Stimulated activated naive CD8-positive, alpha-beta T cell treated with anti-CD3 and anti-CD28 coated beads, Interleukin-15, amount 100 ng/mL, for 72 hours (primary cell): ENCODE measurements around the gene MICAL2.

Source experiments
- ATAC-seq: fragments of 150-1000 bp; cut with Tn5 transposase; 2 replicates; pipeline ENCODE4 v1.10.0; 2021; ENCODE audit warnings: mild to moderate bottlenecking, moderate library complexity
- DNase-seq, 2 donors: peaks; one replicate each; pipeline ENCODE4 v3.0.0; 2021 to 2022
- H3K27ac Mint-ChIP-seq, 2 donors: one replicate each; pipeline ENCODE4 v1.8.0; 2022; ENCODE audit warnings: mild to moderate bottlenecking in 2 of 2, mixed read lengths in 2 of 2, moderate library complexity in 2 of 2
- H3K27me3 Mint-ChIP-seq: one replicate; pipeline ENCODE4 v1.8.0; 2022; ENCODE audit warnings: mixed read lengths
- H3K4me1 Mint-ChIP-seq: one replicate; pipeline ENCODE4 v1.8.0; 2022; ENCODE audit warnings: mild to moderate bottlenecking, mixed read lengths
- H3K4me3 Mint-ChIP-seq, 2 donors: one replicate each; pipeline ENCODE4 v1.8.0; 2022; ENCODE audit warnings: mild to moderate bottlenecking in 2 of 2, mixed read lengths in 2 of 2, moderate library complexity in 1 of 2
- H3K9me3 Mint-ChIP-seq, 2 donors: one replicate each; pipeline ENCODE4 v1.8.0; 2022; ENCODE audit warnings: mixed read lengths in 2 of 2

Gene MICAL2

GRCh38 chr11:12129227-12129626 is 18.8 kb downstream of the MICAL2 start:
- Mint-ChIP-seq H3K4me1 (peaks cover 76% of the 10 kb centered on the region), H3K27me3 (no peaks in the 10 kb centered on the region), H3K4me3 (peak overlapping the region; percentile 3 to 26), H3K27ac (peak overlapping the region; percentile 67 to 68), H3K9me3 (no peaks in the 10 kb centered on the region)
- no peak for ATAC-seq
- no peak for DNase-seq

DNA sequence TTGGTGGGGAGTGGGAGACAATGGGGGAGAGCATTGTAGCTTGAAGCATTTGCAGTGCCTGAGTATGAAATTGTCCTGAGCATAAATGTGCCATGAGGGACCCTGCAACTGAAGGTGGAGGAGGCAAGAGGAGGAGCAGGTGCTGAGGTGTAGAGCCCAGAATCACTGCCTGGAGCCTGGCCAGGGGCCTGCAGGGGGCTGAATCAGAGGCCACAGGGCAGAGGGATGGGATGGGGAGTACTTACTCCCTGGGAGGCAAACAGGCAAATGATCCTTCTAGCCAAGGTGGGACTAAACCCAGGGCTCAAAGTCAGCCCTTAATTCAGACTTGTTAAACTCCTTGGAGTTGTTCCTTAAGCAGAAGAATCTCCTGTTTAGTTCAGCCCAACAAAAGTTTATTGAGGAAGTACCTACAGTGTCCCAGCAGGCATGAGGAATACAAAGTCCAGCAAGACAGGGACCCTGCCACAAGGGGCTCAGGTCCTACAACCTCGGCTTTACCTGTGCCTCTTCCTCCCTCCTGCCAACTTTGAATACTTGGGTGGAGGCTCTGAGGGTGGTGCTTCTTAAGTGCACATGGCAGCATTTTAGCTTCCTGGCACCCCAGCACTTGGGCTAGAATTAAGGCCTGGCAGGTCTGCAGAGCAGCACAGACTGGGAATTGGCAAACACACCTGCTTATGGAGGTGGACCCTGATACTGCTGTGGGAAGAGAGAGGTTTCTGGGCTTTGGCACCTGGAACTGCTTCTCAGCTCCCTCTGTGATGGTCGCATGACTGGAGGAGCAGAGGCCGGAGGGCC is 20.0 kb downstream of the MICAL2 start:
- H3K9me3 Mint-ChIP-seq: no peaks in the 10 kb centered on the region
- H3K4me3 Mint-ChIP-seq: peak overlapping the region in 1 of 2 donors; percentile 3
- H3K27me3 Mint-ChIP-seq: no peaks in the 10 kb centered on the region
- ATAC-seq (no peak), DNase-seq (no peak)
- H3K4me1 Mint-ChIP-seq: peaks cover 69% of the 10 kb centered on the region
- peak overlapping the region; percentile 4 to 21 for H3K27ac Mint-ChIP-seq

DNA sequence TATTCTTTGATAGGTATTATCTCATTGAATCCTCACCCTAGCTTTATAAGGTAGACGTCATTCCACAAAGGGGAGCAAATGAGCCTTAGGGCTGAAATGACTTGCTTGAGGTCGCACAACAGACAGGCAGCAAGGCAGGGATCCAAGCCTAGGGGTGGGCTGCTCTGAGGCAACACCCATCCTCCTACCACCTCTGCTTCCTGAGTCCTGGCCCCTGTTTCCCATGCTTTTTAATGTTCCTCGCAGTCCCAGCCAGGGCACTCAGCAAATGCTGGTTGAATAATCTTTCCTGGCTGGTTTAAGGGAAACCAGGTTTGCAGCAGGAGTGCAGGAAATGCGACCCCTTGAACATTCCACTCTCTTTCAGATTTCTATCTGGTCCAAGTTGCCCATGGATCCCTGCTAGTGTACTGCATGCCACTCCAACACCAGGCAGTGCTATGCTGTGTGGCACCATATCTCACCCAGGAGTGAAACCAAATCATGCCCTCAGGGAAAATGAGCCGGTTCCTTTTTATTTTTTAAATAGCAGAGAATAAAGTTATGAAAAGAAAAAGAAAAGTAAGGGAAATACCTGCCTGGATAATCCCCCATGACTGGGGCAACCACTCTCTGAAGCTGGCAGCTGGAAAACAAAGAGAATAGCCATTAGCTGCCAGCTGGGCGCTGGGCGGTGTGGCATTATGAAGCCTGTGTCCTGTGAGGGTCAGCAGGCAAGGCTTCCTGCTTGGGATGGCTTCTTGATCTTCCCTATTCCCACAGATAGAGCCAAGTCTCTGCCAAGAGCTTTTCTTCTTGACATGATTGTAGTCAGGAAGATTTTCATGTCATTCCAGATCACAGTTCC is 21.8 kb downstream of the MICAL2 start:
- no peaks in the 10 kb centered on the region for H3K27me3 Mint-ChIP-seq
- ATAC-seq: no peak
- no peak for DNase-seq
- no peak overlapping the region for H3K4me3 Mint-ChIP-seq
- no peaks in the 10 kb centered on the region for H3K9me3 Mint-ChIP-seq
- H3K4me1 Mint-ChIP-seq: peaks cover 51% of the 10 kb centered on the region
- H3K27ac Mint-ChIP-seq: no peak overlapping the region

DNA sequence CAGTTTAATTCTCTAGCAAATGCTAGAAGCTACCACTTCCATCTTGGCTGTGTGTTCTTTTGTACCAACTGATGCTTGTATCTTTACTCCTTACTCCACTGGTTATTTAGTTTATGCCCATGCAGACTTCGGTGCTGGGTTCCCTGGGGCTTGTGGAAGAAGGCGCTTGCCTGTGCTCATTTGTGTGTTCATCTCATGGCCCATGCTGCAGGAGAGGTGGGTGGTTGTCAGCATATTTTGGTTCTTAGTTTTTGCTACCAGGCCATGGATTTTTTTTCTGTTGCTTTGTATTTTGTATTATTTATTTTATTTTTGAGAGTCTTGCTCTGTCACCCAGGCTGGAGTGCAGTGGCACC is 22.4 kb downstream of the MICAL2 start:
- ATAC-seq: no peak
- no peak for DNase-seq
- Mint-ChIP-seq H3K9me3 (no peaks in the 10 kb centered on the region), H3K4me1 (peaks cover 45% of the 10 kb centered on the region), H3K27ac (peak overlapping the region in 1 of 2 donors; percentile 9), H3K27me3 (no peaks in the 10 kb centered on the region), H3K4me3 (no peak overlapping the region)

DNA sequence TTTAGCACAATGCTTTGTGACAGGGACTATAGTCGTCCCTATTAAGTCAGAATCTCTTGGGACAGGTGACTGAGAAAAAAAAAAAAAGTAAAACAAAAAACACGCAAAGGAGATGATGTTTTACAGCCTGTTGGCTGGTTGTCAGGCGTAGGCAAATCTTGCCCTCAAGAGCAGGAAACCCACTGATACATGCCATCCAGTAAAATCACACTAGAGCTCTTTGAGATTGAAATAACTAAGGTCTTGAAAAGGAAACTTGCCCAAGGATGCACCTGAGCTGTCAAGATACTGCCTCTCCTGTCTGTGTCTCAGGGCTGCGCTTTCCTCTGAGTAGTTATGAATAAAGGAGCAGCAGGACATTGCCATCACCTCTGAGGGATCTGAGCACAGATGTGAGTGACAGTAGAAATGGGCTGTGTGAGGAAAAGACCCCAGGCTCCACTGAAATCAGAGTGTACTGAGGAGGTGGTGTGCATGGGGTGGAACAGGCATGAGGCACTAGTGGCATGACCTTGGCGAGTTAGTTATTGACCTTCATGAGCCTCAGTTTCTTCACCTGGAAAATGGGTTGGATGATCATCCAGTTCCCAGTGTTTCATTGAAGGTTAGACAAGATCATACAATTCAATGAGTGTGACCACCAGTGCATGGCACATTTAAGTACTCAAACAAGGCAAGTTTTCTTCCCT is 23.3 kb downstream of the MICAL2 start:
- H3K27me3 Mint-ChIP-seq: no peaks in the 10 kb centered on the region
- ATAC-seq: peak; percentile 65
- H3K4me1 Mint-ChIP-seq: peaks cover 40% of the 10 kb centered on the region
- no peaks in the 10 kb centered on the region for H3K9me3 Mint-ChIP-seq
- DNase-seq: no peak
- H3K27ac Mint-ChIP-seq: peak overlapping the region; percentile 27 to 90
- peak overlapping the region; percentile 46 to 55 for H3K4me3 Mint-ChIP-seq

DNA sequence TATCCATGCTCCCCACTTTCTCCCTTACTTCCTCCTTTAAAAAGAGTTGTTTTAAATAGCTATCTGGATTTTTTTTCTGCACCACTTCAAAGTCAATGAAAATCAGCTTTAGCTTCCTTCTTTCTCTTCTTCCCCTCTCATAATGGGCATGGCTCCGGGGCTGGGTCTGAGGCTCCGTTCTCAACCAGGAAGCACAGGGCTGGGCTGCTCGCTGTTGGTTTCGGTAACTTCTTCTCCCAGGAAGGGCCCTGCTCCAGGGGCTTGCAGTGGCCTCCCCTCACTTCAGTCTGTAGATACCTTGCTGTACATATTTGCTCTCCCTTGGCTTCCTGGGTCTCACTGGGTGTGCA is 23.8 kb downstream of the MICAL2 start:
- DNase-seq: no peak
- H3K4me3 Mint-ChIP-seq: peak overlapping the region; percentile 53 to 55

DNA sequence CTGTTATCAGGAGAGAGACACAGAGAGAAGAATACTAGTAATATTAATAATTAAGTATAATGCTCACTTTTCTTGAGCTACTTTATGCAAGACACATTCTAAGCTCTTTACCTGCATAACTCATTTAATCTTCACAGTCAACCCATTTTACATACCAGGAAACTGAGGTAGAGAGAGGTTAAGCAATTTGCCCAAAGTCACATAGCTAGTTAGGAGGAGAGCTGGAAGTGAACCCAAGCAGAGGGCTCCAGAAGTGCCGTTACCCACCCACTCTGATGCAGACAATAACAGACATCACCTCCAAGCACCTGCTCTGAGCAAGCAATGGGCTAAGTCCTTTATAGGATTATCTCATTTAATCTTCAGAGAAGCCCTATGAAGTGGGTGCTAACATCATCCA is 24.8 kb downstream of the MICAL2 start:
- DNase-seq (no peak), ATAC-seq (no peak)
- Mint-ChIP-seq H3K4me1 (peaks cover 42% of the 10 kb centered on the region), H3K9me3 (no peaks in the 10 kb centered on the region), H3K4me3 (no peak overlapping the region), H3K27me3 (no peaks in the 10 kb centered on the region), H3K27ac (no peak overlapping the region)

More for the DNA sequence above, 23.8 kb downstream of the MICAL2 start:
- peak overlapping the region; percentile 79 to 90 for H3K27ac Mint-ChIP-seq
- peaks cover 42% of the 10 kb centered on the region for H3K4me1 Mint-ChIP-seq
- ATAC-seq: no peak
- H3K27me3 Mint-ChIP-seq: no peaks in the 10 kb centered on the region
- H3K9me3 Mint-ChIP-seq: no peaks in the 10 kb centered on the region

DNA sequence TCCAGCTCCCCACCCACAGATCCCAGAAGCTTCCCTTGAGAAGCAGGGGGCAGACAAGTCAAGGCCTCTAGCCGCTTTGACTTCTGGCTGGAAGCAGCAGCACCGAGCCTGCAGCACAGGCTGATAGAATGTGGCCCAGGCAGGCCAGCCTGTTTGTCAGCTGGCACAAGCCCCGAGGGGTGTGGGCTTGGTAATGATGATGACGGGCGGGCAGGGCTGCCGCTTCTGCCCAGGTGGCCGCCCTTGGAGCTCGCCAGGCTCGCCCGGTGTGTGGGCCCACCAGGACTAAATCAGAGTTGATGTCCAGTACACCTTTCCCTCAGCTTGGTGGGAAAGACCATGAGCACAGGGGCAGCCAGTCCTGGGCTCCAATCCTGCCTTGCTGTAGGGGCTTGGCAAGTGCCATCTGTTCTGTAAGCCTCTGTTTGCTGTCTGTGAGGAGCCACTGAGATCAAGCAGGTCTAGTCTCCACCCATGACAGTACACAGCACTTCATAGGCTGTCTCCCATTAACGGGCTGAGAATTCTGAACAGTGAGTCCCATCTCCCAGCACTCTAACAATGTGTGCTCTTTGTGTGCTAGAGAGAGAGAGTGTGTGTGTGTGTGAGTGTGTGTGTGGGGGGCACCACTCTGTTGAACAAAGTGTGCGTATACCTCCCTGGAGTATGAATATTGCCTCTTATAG is 26.8 kb downstream of the MICAL2 start:
- H3K27ac Mint-ChIP-seq: no peak overlapping the region
- ATAC-seq: no peak
- H3K9me3 Mint-ChIP-seq: no peaks in the 10 kb centered on the region
- no peak overlapping the region for H3K4me3 Mint-ChIP-seq
- no peaks in the 10 kb centered on the region for H3K27me3 Mint-ChIP-seq
- no peak for DNase-seq
- H3K4me1 Mint-ChIP-seq: peaks cover 50% of the 10 kb centered on the region

DNA sequence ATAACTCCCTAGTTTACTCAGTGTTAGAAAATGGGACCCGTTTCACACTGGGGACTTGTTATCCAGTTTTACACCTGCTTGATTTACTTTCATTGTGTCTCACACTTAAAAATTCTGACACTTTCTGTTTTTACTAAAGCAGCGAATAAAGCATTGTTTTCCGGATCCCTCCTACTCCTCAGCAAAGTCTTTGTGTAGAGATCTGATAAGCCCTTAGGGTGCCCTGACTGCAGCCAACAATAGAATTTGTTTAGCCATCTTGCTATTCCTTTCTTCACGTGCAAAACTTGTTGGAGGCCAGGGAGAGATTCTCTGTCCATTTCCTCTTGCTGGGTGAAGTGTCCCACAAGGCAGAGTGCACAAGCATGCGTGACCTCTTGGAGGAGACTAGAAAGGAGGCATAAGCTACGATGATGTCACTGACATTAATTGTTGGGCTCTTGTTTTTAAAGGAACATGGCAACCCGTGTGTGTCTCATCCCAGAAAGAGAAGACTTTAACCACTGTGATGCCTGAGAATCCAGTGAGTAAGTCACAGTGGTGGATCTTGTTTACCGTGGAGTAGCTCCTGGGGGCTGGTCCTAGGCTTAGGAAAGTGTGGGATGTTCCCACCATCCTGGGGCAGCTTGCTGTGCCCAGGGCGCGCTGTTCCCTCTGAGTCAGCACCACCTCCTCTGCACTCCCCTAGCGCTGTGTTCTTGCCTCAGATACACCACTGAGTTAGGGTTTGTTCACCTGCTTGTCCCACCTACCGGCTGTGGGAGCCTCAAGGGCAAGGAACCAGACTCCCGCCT is 27.7 kb downstream of the MICAL2 start:
- no peaks in the 10 kb centered on the region for H3K9me3 Mint-ChIP-seq
- H3K4me3 Mint-ChIP-seq: no peak overlapping the region
- no peak for ATAC-seq
- H3K4me1 Mint-ChIP-seq: peaks cover 58% of the 10 kb centered on the region
- no peak overlapping the region for H3K27ac Mint-ChIP-seq
- no peaks in the 10 kb centered on the region for H3K27me3 Mint-ChIP-seq
- DNase-seq: no peak

DNA sequence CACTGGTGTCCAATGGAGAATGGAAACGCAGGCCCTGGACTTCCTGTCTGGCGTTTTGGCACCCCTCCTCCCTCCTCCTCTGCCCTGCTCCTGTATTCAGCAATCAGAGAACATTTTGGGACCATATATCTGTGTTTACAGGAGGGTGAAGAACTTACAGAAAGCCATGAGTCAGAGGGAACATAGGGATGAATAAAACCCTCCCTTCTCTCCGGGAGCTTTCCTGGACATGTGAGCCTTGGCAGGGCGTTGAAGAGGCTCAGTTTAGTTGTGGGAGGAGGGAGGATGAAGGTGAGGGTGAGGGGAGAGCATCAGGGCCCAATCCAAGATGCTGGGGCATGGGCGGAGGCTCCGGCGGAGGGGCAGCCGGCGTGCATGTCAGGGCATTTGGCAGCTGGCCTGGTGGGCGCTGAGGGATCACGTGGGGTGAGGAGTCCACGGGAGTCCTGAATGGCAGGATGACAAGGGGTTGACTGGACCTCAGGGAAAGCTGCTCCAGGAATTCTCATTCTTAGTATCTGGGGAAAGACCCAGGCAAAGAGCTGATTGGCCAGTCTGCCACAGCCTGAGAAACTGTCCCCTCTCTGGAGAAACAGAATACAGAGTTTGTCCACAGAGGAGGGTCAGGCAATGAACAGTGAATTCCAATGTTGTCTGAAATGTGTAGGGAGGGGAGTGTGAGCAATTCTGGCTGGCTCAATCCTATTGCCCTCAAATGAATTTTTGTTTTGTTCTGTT is 28.9 kb downstream of the MICAL2 start:
- ATAC-seq (no peak), DNase-seq (no peak)
- no peaks in the 10 kb centered on the region for H3K9me3 Mint-ChIP-seq
- no peaks in the 10 kb centered on the region for H3K27me3 Mint-ChIP-seq
- peaks cover 58% of the 10 kb centered on the region for H3K4me1 Mint-ChIP-seq
- no peak overlapping the region for H3K27ac Mint-ChIP-seq
- H3K4me3 Mint-ChIP-seq: no peak overlapping the region

GRCh38 chr11:12140186-12140793 is 29.9 kb downstream of the MICAL2 start:
- Mint-ChIP-seq H3K4me1 (peaks cover 64% of the 10 kb centered on the region), H3K4me3 (no peak overlapping the region), H3K9me3 (no peaks in the 10 kb centered on the region), H3K27ac (peak overlapping the region in 1 of 2 donors; percentile 27), H3K27me3 (no peaks in the 10 kb centered on the region)
- ATAC-seq (no peak), DNase-seq (no peak)

DNA sequence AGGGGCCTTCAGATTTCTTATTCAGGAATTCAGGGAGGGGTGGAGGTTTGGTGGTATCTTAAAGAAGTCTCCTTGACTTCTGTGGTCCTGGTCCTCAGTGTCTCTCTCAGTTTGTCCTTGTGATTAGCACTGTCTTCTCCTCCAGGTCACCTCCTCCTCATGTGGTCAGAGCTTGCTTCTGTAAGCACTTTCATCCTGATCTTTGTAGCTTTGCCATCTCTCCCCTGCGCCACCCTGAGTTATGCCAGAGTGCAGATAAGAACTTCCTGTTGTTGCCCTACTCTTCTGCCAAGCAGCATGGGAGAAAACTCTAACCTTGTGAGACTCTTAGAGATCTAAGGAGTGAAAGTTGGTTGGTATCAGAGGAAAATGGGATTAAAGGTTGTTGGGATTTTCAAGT is 30.9 kb downstream of the MICAL2 start:
- Mint-ChIP-seq H3K27me3 (no peaks in the 10 kb centered on the region), H3K4me1 (peaks cover 68% of the 10 kb centered on the region), H3K4me3 (no peak overlapping the region), H3K9me3 (no peaks in the 10 kb centered on the region), H3K27ac (peak overlapping the region in 1 of 2 donors; percentile 7)
- DNase-seq (no peak), ATAC-seq (no peak)

DNA sequence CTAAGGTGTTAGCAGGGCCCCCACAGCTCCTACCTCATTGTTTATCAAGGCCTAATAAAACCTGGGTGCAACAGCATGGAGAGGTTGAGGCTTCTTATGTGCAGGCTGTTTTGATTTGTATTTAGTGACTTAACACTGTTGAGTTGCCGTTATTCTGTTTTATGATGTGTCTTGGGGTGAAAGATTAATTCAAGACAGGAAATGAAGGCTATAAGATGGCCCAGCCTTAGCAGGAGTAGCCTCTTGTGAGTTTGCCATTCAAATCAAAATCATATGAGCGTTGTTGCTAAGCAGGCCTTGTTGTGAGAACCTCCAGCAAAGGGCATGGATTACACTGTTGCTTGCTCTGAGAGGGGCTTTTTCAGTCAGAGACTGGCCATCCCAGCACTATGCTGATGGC is 31.8 kb downstream of the MICAL2 start:
- peaks cover 68% of the 10 kb centered on the region for H3K4me1 Mint-ChIP-seq
- H3K4me3 Mint-ChIP-seq: no peak overlapping the region
- H3K27me3 Mint-ChIP-seq: no peaks in the 10 kb centered on the region
- DNase-seq (no peak), ATAC-seq (no peak)
- H3K9me3 Mint-ChIP-seq: no peaks in the 10 kb centered on the region
- H3K27ac Mint-ChIP-seq: no peak overlapping the region

DNA sequence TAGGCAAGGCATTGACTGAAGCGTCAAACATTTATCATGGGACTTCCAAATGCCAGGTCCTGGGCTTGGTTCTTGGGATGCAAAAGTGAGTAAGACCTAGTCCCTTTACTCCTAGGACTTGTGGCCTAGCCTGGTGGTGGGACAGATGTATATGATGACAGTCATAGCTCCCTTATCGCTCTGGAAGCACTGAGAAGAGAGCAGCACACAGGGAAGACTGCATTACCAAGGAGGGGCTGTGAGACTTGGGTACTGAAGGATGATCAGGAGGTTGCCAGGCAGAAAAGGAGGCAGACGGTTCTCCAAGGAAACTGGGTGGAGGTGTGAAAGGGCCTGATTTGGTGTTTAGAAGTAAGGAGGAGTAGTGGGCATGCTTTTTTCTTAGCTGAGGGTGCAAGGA is 32.5 kb downstream of the MICAL2 start:
- DNase-seq (no peak), ATAC-seq (no peak)
- no peaks in the 10 kb centered on the region for H3K27me3 Mint-ChIP-seq
- H3K9me3 Mint-ChIP-seq: no peaks in the 10 kb centered on the region
- peak overlapping the region in 1 of 2 donors; percentile 4 for H3K4me3 Mint-ChIP-seq
- peaks cover 69% of the 10 kb centered on the region for H3K4me1 Mint-ChIP-seq
- H3K27ac Mint-ChIP-seq: peak overlapping the region in 1 of 2 donors; percentile 0
